ENCODE measurements around the gene TM4SF4. TPM values are rescaled to one million over a fixed set of nuclear protein-coding genes. Genes with fewer than 3 reads are reported as not detected.
"Not testable (repeated sequence)": the region's sequence is repeated elsewhere in the genome, so short reads cannot be mapped to it uniquely, and the experiment has no call there.

The TM4SF4 gene, protein sequence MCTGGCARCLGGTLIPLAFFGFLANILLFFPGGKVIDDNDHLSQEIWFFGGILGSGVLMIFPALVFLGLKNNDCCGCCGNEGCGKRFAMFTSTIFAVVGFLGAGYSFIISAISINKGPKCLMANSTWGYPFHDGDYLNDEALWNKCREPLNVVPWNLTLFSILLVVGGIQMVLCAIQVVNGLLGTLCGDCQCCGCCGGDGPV
- total RNA-seq = not detected

DNA sequence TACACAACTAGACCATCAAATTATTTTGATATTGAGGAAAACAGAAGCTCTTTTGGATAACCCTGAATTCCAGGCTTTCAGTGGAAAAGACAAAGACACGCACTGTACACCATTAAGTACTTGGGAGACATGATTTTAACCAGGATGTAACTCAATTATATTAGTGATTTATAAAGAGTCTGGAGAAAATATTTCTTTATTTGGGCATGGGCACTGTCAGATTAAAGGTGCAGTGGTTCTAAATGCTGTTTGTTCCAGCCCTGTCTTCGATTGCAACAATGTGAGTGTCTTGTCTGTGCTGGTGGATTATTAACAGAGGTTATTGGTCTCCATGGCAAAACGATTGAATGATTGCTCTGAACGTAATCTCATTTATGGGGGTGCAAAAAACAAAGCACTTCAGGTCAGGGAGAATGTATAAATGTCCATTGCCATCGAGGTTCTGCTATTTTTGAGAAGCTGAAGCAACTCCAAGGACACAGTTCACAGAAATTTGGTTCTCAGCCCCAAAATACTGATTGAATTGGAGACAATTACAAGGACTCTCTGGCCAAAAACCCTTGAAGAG, at the start of gene TM4SF4:
Gene TM4SF4, plus strand, starts transcription at position 448 of the 568 bp plus-strand sequence. CDS start 181 bp downstream, outside the sequence.
- DNase-seq (ENCODE audit: low spot score) = no peak

DNA sequence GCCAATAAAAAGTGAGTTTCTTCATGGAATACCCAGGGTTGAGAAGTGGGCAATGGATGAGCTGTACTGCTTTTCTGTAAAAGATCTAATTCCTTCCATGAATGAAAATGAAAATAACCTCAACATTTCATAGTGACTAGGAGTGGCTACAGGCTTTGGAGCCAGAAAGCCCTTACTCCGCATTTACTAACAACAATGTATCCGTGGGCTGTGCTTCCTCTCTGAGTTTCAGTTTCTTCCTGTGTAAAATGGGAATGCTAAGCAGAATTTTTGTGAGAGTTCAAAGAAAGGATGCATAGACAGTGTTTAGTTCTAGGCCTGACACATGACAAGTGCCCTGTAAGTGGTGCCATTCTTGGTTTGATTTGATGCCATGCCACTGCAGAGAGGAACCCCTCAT, 49.6 kb upstream of the TM4SF4 start:
- no peak for DNase-seq (ENCODE audit: low spot score)

DNA sequence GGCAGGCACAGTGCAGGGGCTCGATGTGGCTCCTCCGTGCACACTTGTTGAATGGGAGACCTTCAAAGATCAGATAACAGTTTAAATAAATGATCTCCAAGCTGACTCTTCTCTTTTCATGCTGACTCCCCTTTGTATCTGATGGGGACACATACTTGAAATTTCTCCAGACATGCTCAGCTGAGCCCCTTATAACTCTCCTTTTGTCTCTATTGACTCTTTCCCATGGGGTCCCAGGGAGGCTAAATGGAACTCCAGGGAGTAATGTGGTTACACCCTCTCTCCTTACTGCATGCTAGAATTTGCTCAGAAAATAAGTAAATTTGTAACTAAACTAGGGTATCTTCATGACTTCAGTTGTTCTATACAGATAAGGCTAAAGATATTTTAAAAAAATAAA, 48.2 kb upstream of the TM4SF4 start:
- DNase-seq (ENCODE audit: low spot score) = no peak

DNA sequence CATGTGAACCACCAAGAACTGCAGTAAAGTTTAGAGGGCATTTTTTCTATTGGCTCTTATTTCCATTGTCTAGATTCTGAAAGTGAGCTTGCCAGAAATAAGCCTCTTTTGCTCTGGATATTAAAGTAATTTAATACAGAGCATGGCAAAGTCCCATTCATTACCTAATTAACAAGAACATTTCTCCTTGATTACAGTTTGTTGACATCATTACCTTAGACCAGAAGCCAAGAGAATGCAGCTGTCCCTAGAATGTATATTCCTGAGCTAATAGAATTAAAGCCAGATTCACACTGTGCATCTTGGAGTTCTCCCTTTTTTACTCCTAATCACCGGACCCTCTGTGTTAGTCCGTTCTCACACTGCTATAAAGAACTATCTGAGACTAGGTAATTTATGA, 46.4 kb upstream of the TM4SF4 start:
- no peak for DNase-seq (ENCODE audit: low spot score)

DNA sequence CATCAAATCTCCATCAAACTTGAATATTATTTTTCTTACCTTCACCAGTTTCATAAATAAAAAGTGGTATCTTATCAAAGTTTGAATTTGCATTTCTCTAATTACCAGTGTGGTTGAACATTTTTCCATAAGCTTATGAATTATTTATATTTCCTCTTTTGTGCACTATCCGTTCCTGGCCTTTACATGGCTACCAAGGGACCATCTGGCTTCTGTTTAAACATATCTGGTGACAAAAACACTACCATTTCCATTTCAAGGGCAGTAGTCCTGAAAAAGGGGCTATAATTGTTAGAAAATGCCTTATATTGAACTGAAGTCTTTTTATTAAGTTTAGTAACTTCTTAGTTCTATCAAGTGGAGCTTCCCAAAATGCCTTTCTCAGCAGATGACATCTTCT, 44.3 kb upstream of the TM4SF4 start:
- no peak for DNase-seq (ENCODE audit: low spot score)

DNA sequence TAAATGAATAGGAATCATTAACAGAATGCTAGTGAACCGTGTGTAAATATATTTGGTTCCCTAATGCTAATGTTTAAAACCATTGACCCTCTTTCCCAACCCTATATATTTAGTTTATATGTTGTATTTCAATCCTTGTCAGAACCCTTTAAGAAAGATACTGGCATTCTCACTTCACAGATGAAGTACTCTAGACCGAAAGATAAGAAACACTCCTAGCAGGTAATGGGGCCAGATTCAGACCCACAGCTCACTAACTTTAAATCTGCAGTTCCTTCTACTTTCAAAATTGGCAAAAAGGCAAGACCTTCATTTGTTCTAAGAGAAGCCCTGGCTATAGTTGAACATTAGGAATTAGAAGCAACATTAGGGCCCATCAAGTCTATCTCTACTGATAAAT, 42.3 kb upstream of the TM4SF4 start:
- no peak for DNase-seq (ENCODE audit: low spot score)

DNA sequence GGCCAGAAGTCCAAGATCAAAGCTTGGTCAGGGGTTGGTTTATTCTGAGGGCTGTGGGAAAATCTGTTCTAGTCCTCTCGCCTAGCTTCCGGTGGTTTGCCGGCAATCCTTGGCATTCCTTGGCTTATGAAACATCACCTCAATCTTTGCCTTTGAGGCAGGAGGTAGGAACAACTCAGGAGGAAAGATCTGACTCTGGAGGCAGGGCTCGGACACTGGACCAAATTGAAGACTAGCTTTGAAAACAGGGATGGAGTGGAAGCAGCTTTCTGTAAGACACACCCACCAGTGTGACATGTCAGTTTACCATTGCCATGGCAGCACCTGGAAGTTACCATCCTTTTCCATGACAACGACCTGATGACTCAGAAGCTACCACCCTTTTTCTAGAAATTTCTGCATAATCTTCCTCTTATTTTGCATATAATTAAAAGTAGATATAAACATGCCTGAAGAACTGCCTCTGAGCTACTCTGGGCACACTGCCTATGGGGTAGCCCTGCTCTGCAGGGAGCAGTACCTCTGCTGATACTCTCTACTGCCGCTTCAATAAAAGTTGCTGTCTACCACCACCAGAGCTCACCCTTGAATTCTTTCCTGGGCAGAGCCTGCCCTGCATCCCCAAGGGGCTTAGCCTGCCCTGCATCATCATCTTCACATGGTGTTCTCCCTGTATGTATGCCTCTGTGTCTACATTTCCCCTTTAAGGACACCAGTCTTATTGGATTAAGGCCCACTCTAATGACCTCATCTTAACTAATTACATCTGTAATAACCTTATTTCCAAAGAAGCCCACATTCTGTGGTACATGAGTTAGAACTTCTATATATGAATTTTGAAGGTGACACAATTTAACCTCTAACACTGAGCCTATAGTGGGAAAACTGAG, 38.3 kb upstream of the TM4SF4 start:
- no peak for DNase-seq (ENCODE audit: low spot score)

DNA sequence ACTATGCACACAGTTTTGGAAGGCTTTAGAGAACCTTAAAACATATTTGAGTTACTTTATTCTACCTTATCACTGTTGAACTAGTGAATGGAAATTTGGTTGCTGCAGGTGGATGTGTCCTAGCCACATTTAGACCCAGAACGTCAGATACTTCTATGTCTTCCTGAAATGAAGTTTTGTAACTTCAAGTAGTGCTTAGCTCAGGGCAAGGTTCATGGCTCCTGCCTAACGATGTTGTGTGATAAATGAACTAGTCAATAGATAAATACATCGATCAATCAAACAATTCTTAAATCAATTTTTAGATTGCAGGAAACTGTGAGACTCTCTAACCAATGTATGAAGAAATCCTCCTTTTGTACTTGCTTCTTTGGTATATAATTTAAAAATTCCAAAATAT, 37.2 kb upstream of the TM4SF4 start:
- DNase-seq (ENCODE audit: low spot score) = no peak

DNA sequence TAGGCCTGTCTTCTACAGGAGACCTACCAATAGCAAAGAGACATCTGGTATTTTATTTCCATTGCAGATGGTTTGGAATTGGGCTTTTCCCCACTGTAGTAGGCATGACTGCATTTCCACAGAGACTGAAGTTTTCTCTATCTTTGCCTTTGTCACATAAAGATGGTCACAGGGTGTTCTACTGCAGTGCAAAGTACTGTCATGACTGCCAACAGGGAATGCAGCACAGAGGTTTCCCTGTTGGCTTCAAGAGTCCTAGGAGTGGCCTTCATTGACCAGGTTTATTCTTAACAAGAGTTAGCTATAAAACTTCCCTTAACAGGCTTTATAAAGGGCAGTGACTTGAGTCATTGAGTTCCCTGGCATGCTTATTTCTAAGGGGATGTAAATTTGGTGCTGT, 36.8 kb upstream of the TM4SF4 start:
- DNase-seq (ENCODE audit: low spot score) = no peak

DNA sequence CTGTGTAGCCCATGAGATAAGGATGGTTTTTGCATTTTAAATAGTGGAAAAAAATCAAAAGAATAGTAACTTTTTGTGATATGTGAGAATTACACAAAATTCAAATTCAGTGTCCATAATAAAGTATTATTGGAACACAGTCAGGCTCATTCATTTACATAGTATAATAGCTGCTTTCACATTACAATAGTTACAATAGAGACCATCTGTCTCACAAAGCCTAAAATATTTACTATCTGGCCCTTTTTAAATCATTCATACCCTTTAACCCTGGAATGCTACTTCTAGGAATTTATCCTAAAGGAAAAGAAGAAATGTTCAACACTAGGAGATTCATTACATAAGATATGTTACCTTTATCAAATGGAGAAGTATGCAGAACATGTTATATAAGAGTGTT, 35.5 kb upstream of the TM4SF4 start:
- DNase-seq (ENCODE audit: low spot score) = no peak

DNA sequence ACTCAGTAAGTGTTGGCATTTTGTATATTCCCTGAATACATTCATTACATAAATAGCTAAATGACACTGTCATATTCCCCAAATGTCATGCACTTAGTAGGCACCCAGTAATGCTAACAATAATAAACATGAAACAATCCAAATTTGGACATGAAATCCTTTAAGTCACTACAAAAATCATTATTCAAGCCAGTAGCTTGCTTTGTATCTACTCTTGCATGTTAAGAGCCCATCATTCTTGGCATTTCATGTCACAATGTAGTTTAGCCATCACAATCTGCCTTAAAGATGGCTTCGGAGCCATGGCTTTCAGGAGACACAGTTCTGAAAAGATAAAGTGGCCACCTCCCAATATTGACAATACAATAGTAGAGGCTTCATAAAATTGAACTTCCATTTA, 32.9 kb upstream of the TM4SF4 start:
- no peak for DNase-seq (ENCODE audit: low spot score)

DNA sequence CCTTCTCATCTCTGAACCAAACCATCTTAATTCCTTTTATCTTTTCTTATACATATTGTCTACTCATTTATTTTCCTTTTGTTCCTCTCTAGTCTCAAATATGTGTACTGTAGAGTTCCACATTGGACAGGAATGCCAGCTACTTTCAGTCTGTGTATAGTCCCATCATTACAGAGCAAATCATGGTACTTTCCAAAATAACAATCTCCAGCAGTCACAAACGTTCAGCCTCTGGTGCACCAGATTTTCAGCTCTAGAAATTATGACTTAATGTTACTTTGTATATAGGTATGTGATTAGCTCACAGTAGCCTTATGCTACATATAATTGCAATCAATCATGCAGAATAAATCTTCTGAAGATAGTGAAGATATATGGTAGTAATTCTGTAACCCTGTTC, 32.5 kb upstream of the TM4SF4 start:
- DNase-seq (ENCODE audit: low spot score) = no peak

DNA sequence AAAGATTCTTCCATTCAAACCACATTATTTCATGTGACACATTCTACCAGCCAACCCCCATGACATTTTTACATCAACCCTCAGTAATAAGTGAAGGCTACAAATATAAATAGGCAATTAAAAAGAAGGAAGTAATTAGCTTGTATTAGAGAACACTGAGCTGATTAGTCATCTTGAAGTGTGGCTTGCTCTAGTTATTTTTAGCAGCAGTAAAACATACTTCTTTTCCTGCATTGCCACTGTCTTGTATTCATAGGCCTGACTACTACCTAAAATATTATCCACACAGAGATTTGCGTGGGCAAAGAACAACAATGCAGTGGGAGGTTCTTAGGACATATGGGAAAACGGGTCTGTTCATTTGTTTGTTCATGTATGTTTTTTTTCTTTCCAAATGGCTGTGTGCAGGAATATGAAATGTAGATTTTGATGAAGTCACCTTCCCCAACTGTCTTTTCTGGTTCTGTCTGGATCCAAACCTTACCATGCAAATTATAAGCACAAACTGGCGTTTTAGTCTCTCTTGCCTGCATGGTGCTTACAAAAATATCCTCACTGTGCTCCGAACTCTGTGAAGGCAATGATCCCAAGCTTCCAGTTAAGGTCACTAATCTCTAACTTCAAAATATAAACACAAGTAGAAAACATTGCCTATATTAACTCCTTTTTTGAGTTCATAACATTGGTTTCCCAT, 31.5 kb upstream of the TM4SF4 start:
- DNase-seq (ENCODE audit: low spot score) = no peak

DNA sequence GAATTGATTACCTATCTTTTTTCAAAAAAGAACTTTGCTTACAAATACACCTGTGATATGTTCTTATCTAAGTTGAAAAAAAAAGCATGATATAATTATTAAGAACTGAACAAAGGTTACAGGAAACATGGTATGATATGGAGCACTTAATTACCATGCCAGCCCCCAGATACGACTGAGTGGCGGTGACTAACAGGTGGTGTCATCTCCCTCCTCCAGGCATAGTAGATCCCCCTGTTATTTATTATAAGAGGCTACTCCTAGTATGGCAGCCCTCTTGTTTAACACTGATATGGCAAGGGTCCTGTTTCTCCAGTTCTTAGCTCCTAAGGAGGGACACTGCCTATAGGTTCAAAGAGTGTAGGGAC, 31.0 kb upstream of the TM4SF4 start:
- DNase-seq (ENCODE audit: low spot score) = no peak

DNA sequence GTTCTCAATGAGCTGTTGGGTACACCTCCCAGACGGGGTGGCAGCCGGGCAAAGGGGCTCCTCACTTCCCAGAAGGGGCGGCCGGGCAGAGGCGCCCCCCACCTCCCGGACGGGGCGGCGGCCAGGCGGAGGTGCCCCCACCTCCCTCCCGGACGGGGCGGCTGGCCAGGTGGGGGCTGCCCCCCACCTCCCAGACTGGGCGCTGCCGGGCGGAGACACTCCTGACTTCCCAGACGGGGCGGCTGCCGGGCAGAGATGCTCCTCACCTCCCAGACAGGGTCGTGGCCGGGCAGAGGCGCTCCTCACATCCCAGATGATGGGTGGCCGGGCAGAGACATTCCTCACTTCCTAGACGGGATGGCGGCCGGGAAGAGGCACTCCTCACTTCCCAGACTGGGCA, 29.6 kb upstream of the TM4SF4 start:
- DNase-seq (ENCODE audit: low spot score) = not testable (repeated sequence)

DNA sequence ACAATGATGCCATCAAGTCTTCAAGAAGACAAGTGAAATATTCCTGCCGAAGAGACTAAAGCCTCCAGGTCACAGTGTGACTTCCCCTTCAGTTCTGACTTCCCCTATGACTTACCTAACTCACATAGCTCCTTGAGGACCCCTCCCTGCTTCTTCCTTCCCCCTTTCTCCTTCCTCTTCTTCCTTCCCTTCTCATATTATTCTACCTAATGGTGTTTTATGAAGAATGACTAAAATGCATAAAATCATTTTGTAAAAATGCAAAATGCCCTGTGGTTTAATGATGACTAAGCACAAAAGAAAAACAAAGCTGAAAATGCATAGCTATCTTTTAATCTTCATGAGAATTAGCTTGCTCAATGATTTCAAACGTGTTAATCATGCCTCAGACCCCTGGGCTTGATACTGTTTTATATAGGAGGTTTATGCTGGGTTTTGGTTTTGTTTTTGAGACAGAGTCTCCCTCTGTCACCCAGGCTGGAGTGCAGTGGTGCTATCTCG, 26.1 kb upstream of the TM4SF4 start:
- no peak for DNase-seq (ENCODE audit: low spot score)

DNA sequence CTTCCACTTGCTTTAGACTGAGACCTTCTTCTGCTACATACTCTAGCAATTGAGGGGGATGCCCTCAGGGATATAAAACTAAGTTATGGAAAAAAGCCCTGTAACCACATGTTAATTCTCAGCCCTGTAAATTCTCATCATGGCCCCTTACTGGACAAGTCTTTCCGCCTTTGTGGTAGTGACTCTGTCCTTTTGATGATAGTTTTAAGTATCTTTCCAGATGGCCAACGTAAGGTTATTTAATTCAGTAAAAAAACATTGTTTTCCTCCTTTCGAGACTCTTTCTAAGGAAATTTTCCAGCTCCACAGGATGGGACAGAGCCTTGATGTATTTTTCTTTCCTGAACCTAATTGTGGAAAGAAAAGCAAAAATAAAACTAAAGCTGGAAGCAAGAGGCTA, 25.3 kb upstream of the TM4SF4 start:
- DNase-seq (ENCODE audit: low spot score) = no peak

DNA sequence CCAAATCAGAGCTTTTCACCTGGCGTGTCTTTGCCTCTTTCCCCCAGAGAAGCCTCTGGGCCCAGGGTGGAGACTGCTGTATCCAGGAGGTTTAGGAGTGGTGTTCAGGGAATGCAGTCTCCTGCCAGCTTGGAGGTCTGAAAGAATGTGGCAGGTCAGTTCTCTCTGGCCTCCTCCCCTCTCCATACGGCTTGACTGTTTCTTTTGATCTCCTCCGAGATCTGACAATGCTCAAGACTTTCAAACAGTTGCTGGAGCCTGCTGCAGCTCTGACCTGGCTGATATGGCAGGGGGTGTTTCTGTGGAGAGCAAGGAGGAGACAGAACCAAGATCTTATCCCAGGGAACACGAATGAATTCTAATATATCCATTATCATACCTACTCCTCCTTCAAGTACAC, 24.7 kb upstream of the TM4SF4 start:
- DNase-seq (ENCODE audit: low spot score) = no peak

DNA sequence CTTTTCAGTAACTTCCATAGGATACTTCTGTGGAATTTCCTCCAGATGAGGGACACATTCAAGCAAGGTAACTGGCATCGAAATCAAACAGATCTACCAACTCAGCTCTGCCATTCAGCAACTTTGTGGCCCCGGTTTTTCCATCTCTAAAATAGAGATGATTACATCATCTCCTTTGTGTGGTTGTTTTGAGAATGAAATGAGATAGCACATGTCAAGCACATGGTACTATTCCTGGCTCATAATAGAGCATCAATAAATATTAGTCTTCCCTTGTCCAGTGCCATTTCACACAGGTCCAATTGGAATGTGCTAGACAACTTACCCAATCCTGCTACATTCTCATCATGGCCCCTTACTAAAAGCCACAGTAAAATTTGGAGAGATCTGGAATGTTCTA, 24.2 kb upstream of the TM4SF4 start:
- no peak for DNase-seq (ENCODE audit: low spot score)

DNA sequence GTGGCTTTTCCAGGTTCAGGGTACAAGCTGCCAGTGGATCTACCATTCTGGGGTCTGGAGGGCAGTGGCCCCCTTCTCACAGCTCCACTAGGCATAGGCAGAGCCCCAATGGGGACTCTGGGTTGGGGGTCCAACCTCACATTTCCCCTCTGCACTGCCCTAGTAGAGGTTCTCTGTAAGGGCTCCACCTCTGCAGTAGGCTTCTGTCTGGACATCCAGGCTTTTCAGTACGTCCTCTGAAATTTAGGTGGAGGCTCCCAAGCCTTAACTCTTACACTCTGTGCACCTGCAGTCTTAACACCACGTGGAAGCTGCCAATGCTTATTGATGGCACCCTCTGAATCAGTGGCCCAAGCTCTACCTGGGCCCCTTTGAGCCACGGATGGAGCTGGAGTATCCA, 22.5 kb upstream of the TM4SF4 start:
- no peak for DNase-seq (ENCODE audit: low spot score)

DNA sequence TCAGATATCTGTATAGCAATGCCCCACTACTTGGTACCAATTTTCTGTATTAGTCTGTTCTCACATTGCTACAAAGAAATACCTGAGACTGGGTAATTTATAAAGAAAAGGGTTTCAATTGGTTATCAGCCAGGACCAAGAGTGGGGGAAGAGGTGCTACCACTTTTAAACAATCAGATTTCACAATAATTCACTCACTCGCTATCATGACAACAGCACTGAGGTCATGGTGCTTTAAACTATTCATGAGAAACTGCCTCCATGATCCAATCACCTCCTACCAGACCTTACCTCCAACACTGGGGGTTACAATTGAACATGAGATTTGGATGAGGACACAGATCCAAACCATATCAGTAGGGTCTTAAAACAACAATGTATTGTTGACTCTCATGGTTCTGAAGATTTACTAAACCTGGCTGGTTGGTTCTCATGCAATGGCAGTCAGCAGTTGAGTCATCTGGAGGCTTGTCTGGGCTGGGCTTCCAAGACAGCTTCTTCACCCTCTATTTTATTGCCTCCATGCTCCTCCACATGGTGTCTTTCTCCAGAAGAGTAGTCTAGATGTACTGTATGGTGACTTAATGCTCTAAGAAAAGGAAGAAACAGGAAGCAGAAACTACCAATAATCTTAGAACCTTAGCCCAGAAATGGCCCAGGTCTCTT, 21.2 kb upstream of the TM4SF4 start:
- no peak for DNase-seq (ENCODE audit: low spot score)

DNA sequence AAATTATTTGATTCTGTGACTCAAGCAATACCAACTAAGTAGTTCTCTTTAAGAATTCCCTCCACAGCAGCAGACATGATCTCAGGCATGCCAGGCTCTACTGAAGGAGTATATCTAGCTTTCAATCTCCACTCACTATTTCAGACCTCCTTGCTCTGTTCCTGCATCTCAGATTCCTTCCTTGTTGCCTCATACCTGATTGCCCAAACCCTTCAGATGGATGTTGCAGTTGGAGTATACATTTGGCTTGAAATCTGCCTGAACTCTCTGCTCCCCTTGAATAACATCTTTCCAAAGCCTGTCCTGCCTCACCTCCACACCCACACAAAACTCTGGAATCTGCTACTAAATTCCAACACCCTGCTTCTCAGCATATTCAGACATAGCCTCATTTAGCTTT, 19.8 kb upstream of the TM4SF4 start:
- no peak for DNase-seq (ENCODE audit: low spot score)
